GM19035 (cell line): Measurements from ENCODE around the gene CCDC92.

ENCODE experiments used
- ATAC-seq: cut with Tn5 transposase; IDR thresholded peaks from one replicate; pipeline ENCODE4 v1.9.1; 2021; ENCODE audit not compliant: unreplicated experiment

Gene CCDC92, protein sequence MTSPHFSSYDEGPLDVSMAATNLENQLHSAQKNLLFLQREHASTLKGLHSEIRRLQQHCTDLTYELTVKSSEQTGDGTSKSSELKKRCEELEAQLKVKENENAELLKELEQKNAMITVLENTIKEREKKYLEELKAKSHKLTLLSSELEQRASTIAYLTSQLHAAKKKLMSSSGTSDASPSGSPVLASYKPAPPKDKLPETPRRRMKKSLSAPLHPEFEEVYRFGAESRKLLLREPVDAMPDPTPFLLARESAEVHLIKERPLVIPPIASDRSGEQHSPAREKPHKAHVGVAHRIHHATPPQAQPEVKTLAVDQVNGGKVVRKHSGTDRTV

GRCh38 chr12:123972457-123973401, at the start of gene CCDC92, which contains the start of gene ZNF664:
Gene CCDC92 (minus strand): TSS chr12:123972831. CDS start chr12:123944305, 28,526 bp downstream.
Gene ZNF664 (plus strand): TSS chr12:123973215. CDS start chr12:124012145, 38,930 bp downstream.
- peak; percentile 73 for ATAC-seq

- ATAC-seq = no peak
Observed at GRCh38 chr12:124022161-124022560, 49.5 kb upstream of the CCDC92 start.

DNA sequence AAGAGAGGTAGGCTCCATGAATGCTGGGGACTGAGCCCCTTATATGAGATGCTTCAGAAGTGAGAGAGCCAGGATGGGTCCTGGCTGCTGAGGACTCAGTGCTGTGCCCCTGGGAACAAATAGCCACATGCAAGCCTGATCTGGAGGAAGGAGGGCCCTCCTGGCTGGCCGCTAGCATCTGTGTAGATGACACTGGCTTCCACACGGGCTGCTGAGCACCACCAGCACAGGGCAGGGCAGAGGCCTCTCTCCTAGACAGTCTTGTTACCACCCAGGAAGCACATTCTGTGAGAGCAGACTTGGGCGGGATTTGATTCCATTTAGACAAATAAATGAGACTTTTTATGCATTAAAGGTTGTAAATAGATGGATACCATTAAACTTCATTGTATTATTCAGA, 48.4 kb upstream of the CCDC92 start:
- ATAC-seq = no peak

- no peak for ATAC-seq
Observed at GRCh38 chr12:124020514-124020949, 47.9 kb upstream of the CCDC92 start.

GRCh38 chr12:124019115-124019514, 46.5 kb upstream of the CCDC92 start:
- ATAC-seq = no peak

DNA sequence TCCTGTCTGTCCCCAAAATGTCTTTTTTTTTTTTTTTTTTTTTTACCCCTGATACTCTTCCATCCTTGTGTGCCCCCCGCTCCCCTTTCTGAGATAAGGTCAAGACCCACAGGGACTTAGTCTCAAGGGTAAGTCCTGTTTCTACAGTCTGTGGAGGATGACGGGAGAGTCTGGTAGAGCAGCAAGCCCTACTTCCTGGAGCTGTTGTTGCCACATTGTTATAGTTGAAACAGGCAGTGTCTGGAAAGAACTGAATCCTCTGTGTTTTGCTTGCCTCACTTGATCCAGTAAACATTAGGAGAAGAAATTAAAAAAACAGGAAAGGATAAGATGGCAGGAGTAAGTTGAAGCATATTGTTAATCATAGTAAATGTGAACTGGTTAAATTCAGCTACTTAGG, 45.9 kb upstream of the CCDC92 start:
- no peak for ATAC-seq

DNA sequence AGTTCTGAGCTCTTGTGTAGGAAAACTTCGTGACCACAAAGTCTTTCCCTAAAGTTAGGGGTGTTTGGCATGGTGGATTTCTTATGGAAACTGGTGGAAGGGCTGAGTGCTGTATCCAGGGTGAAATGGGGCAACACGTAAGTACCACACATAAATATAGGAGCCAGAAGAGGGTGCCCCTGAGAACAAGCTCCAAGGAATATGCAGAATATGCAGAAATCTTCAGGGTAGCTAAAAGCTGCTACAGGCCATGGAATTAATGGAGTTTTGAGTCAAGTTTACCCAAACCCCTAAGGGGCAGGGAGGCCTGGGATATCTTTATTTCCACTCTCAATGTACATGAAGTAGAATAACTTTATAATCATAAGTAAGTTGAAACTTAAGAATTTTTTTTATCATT, 44.4 kb upstream of the CCDC92 start:
- no peak for ATAC-seq

DNA sequence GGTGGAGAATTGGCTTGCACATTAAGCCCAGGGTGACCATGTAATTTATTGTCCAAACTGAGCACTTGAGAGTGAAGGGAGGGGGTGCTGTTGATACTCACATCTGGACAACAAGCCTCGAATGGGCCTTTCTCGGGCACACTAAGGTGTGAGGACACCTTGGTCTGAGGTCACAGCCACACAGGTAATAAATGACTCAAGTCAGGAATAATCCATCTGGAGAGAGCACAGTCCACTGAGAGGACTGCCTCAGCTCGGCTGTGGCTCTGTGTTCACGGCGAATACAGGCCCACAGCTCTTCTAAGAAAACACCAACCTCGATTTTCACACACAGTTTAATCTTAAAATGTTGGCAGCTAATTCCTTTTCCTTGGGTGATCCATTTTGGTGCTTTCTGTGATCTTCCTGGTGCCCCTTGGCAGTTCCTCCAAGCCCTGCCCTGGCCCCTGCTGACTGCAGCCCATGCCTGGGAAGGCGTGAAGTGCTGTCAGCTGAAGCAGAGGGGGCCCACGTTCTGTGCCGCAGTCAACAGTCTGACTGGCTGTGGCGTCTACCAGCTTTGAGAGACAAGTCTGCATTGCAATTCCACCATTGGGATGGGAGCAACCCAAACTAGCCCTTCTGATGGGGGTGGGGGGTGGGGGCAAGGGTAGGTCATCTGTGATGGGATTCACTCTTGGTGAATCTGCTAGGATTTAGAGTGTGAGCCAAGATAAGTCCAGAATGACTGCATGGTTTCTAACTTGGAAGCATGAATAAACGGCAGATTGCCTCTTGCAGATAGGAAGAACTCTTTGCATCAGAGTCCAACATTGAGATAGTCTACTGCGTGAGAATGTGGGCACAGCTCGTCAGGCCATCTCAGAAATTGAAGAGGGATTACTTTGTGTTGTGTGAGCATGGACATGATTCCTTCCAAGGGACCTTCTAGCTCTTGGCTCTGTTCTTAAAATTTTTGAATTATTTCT, 43.1 kb upstream of the CCDC92 start:
- no peak for ATAC-seq

DNA sequence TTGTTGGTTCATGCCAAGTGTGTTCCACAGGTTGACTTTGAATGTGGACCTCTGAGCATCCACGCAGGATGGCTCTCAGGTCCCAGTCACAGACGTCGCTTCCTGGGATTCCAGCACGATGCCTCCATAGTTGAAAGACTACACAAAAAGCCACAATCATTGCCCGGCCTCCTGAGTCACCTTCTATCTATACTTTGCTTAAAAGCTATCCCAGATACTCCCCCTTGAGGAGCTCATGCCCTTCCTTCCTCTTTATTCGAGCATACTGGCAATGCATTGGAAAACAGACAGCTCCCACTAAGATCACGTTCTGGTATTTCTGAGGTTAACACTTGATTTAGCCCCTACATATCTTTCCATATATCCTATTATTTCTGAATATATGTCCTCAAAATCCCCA, 40.4 kb upstream of the CCDC92 start:
- ATAC-seq = no peak

- ATAC-seq = no peak
Observed at GRCh38 chr12:124011435-124012115, 38.9 kb upstream of the CCDC92 start.

DNA sequence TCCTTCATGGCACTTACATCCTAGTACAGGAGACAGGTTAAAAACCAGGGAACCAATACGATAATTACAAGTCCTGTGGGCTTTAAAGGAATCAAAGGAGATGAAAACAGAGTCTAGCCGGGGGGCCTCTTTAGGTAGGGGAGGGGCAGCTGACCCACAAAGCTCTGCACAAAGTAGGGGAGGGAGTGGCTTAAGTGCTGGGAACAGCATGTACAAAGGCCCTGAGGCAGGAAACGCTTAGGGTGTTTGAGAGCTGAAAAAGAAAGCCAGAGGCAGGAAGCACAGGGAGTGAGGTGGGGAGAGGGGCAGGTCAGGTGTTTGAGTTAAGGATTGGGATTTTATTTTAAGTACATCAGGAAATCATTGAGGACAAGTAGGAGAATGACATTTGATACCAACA, 38.1 kb upstream of the CCDC92 start:
- ATAC-seq = no peak

DNA sequence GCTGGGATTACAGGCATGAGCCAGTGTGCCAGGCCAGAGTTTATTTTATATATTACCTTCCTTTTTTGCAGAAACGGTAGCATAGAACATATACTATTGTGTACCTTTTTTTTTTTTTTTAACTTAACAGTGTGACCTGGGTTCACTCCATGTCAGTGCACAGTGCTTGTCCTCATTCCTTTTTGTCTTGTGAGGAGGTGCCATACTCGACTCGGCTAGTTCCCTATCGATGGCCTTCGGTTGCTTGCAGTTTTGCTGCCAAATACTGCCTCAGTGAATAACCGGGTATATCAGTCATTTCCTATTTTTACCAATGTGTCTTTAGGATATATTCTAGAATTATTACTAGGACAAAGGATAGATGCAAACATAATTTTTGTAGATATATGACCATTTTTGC, 37.1 kb upstream of the CCDC92 start:
- ATAC-seq = no peak

GRCh38 chr12:124008595-124008994, 36.0 kb upstream of the CCDC92 start:
- no peak for ATAC-seq

DNA sequence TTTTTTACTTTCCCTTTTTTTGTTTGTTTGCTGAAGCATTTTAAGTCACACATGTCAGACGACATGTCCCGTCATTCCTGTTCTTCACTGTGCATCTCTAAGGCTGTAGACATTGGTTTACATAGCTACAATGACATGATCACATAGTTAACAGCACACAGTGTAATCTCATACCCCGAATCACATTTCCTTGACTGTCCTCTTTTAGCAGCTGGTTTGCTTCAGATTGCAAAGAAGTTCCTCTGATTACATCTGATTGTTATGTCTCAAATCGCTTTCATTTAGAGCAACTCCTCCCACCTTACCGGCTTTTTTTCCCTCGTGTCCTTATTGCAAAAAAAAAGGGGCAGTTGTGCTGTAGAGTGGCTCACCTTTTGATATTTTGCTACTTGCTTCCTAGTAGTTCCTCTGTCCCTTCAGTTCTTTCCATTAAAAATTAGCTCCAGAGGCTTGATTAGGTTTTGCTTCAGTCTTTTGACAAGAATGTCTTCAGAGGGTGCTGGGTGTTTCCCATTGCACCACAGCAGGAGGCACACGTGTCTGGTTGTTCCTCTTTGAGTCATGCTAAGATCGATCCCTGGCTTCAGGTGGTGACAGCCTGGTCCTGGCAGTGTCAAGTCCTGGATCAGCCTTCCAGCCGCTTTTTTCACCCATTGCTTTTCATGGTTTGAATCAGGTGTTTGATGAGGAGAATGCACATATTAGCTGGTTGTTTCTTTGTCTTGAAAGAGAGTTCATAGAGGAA, 35.4 kb upstream of the CCDC92 start:
- ATAC-seq = no peak

- no peak for ATAC-seq
Observed at GRCh38 chr12:124006846-124007713, 34.4 kb upstream of the CCDC92 start.

DNA sequence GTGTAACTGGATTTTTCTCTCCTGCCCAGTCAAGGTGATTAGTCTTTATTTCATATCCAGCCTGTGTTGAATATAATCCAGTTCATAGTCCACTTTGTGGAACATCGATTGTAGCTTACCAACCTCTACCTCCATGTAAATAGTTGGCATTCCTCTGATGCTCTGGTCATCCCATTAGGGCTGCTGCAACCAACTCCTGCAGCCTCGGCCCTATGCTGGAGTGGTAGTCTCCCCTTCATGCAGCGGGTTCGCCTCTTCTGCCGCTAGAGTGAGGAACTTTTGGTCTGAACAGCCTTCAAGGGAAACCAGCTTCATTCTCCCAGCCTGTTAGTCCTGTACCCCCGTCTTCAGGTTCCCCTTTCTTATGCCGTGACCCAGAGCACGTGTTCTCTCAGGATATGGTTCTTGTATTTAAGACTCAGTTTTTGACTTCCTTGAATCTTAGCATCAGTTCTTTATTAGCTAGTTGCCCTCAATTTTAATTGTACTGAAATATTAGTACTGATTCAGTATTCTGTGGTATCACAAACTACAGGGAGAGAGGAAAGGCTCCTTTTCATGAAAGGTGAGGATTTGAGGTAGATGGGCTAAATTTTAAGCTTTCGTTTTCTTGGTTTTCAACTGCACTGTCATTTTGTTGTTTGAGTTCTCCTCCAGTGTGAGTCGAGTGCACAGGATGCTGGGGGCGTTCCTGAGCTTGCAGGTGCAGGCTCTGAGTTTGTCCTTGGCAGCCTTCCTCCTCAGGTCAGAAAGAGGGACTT, 33.6 kb upstream of the CCDC92 start:
- no peak for ATAC-seq

DNA sequence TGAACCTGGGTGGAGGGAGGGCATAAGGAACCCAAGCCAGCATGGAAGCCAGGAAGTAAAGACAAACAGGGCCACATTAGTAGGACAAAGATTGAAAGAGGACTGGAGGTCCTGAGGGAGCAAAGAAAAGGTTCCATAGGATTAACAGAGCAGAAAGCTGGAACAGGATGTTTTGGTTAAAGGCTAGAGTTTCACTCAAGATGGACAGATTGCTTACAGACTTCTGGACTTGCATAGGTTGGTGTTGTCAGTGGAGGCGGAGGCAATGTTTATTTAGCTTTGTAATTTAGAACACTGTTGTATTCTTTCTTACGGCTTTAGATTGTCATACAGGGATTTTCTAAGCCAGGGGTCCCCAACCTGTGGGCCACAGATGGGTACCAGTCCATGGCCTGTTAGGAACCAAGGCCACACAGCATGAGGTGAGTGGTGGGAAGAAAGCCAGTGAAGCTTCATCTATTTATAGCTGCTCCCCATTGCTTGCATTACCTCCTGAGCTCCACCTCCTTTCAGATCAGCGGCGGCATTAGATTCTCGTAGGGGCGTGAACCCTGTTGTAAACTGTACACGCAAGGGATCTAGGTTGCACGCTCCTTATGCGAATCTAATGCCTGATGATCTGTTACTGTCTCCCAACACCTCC, 31.7 kb upstream of the CCDC92 start:
- no peak for ATAC-seq
